MM.1S (cell line): Measurements from ENCODE around the gene OR1J2.

ENCODE experiments used
- EZH2 ChIP-seq: fragments of 300-600 bp; sonication (generic); optimal IDR thresholded peaks from 2 replicates; pipeline ENCODE3; 2017; ENCODE audit warnings: low read depth, mild to moderate bottlenecking, antibody characterized with exemption, low read length, mixed read lengths
- EZH2phosphoT487 ChIP-seq: fragments of 300-600 bp; sonication (generic); IDR thresholded peaks from 2 replicates; pipeline ENCODE4 v1.6.1; 2018; ENCODE audit warnings: antibody characterized with exemption, low read length
- TF ChIP-seq, protein P1 (sequence below): fragments of 300-600 bp; sonication (generic); IDR thresholded peaks from 2 replicates; pipeline ENCODE4 v1.5.1; 2016; ENCODE audit warnings: antibody characterized with exemption, low read length, mixed read lengths

DNA sequence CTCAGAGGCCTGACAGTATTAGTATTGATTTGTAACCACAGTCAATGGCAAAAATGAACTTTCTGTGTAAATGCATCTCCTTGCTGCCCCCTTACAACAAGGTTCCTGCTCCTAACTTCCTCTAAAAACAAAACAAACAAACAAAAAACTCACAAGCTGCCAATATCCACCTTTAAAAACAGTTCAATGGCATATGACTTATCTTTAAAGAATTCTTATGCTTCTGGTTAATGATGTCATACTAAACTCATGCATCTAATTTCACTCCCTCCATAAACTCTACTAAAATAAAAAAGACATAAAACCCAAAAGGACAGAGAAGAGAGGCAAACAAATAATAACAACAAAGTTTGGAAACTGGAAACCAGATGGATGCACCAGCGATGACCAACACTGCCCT lies 25.5 kb downstream of the OR1J2 start:
- TF ChIP-seq, protein P1, sequence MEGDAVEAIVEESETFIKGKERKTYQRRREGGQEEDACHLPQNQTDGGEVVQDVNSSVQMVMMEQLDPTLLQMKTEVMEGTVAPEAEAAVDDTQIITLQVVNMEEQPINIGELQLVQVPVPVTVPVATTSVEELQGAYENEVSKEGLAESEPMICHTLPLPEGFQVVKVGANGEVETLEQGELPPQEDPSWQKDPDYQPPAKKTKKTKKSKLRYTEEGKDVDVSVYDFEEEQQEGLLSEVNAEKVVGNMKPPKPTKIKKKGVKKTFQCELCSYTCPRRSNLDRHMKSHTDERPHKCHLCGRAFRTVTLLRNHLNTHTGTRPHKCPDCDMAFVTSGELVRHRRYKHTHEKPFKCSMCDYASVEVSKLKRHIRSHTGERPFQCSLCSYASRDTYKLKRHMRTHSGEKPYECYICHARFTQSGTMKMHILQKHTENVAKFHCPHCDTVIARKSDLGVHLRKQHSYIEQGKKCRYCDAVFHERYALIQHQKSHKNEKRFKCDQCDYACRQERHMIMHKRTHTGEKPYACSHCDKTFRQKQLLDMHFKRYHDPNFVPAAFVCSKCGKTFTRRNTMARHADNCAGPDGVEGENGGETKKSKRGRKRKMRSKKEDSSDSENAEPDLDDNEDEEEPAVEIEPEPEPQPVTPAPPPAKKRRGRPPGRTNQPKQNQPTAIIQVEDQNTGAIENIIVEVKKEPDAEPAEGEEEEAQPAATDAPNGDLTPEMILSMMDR: no peak
- TF ChIP-seq EZH2 (no peak), EZH2phosphoT487 (no peak)
